Neural progenitor cell (in vitro differentiated cells): ENCODE measurements around the gene UNC5A. TPM values are rescaled to one million over a fixed set of nuclear protein-coding genes. Genes with fewer than 3 reads are reported as not detected.
A peak's percentile ranks its signal among the peaks of the same experiment; 100 is the strongest.

ENCODE experiments used
- DNase-seq: peaks from one replicate; pipeline ENCODE4 v3.0.0-alpha.2; 2016; ENCODE audit warnings: low spot score
- H2AFZ ChIP-seq: fragments of 200-600 bp; sonication (generic); replicated peaks from 2 replicates; pipeline ENCODE4 v1.6.1; 2016; ENCODE audit warnings: antibody characterized with exemption
- H3F3A ChIP-seq: fragments of 200-600 bp; sonication (generic); 2 replicates; pipeline ENCODE4 v1.6.1; 2016; ENCODE audit warnings: antibody characterized with exemption, low read depth
- H3K27ac ChIP-seq: fragments of 200-600 bp; sonication (generic); 2 replicates; pipeline ENCODE4 v1.5.1; 2016; ENCODE audit warnings: mild to moderate bottlenecking
- H3K27me3 ChIP-seq: fragments of 200-600 bp; sonication (generic); 2 replicates; pipeline ENCODE4 v1.6.1; 2016; ENCODE audit warnings: mild to moderate bottlenecking, moderate library complexity
- H3K36me3 ChIP-seq: fragments of 200-600 bp; sonication (generic); 2 replicates; pipeline ENCODE4 v1.5.1; 2016
- H3K4me1 ChIP-seq: fragments of 200-600 bp; sonication (generic); 2 replicates; pipeline ENCODE4 v1.6.1; 2016; ENCODE audit warnings: mixed run types
- H3K4me2 ChIP-seq: fragments of 200-600 bp; sonication (generic); 2 replicates; pipeline ENCODE4 v1.6.1; 2016
- H3K4me3 ChIP-seq: fragments of 200-600 bp; sonication (generic); 2 replicates; pipeline ENCODE4 v1.5.1; 2016
- H3K79me2 ChIP-seq: fragments of 200-600 bp; sonication (generic); 2 replicates; pipeline ENCODE4 v1.6.1; 2016; ENCODE audit warnings: low read depth
- H3K9ac ChIP-seq: fragments of 200-600 bp; sonication (generic); 2 replicates; pipeline ENCODE4 v1.6.1; 2016
- H3K9me3 ChIP-seq: fragments of 200-600 bp; sonication (generic); 2 replicates; pipeline ENCODE4 v1.5.1; 2016; ENCODE audit warnings: low read depth
- H4K20me1 ChIP-seq: fragments of 200-600 bp; sonication (generic); 2 replicates; pipeline ENCODE4 v1.6.1; 2016; ENCODE audit warnings: low read depth
- H3K27ac Mint-ChIP-seq: 3 replicates; pipeline ENCODE4 v1.8.0; 2021; ENCODE audit warnings: mixed read lengths
- H3K27me3 Mint-ChIP-seq: 2 replicates; pipeline ENCODE4 v1.8.0; 2022; ENCODE audit warnings: low read depth, mild to moderate bottlenecking, inconsistent platforms, moderate library complexity, mixed read lengths; ENCODE audit not compliant: insufficient read depth
- H3K36me3 Mint-ChIP-seq: 3 replicates; pipeline ENCODE4 v1.8.0; 2021; ENCODE audit warnings: mixed read lengths
- H3K4me1 Mint-ChIP-seq: 3 replicates; pipeline ENCODE4 v1.8.0; 2021; ENCODE audit warnings: mixed read lengths
- H3K4me3 Mint-ChIP-seq: 3 replicates; pipeline ENCODE4 v1.8.0; 2021; ENCODE audit warnings: mild to moderate bottlenecking, moderate library complexity, mixed read lengths
- H3K9me3 Mint-ChIP-seq: 3 replicates; pipeline ENCODE4 v1.8.0; 2020; ENCODE audit warnings: mixed read lengths
- CTCF ChIP-seq: fragments of 200-600 bp; sonication (generic); IDR thresholded peaks from 2 replicates; pipeline ENCODE4 v1.5.1; 2017; ENCODE audit warnings: antibody characterized with exemption, mild to moderate bottlenecking
- EZH2 ChIP-seq: fragments of 200-600 bp; sonication (generic); IDR thresholded peaks from 2 replicates; pipeline ENCODE4 v1.6.1; 2017; ENCODE audit warnings: antibody characterized with exemption, mild to moderate bottlenecking, moderate library complexity
- EZH2phosphoT487 ChIP-seq: fragments of 200-600 bp; sonication (generic); IDR thresholded peaks from 2 replicates; pipeline ENCODE4 v1.6.1; 2017; ENCODE audit warnings: antibody characterized with exemption
- total RNA-seq: library from RNA; depleted of rRNA; stranded (reverse); fragments of >200 nt; gene quantifications from 2 replicates; pipeline ENCODE4 v1.2.3, GENCODE V29; 2015; ENCODE audit warnings: low replicate concordance

UNC5A gene
- total RNA-seq, 1 donor from 2014 or later, result 1.2 TPM

DNA sequence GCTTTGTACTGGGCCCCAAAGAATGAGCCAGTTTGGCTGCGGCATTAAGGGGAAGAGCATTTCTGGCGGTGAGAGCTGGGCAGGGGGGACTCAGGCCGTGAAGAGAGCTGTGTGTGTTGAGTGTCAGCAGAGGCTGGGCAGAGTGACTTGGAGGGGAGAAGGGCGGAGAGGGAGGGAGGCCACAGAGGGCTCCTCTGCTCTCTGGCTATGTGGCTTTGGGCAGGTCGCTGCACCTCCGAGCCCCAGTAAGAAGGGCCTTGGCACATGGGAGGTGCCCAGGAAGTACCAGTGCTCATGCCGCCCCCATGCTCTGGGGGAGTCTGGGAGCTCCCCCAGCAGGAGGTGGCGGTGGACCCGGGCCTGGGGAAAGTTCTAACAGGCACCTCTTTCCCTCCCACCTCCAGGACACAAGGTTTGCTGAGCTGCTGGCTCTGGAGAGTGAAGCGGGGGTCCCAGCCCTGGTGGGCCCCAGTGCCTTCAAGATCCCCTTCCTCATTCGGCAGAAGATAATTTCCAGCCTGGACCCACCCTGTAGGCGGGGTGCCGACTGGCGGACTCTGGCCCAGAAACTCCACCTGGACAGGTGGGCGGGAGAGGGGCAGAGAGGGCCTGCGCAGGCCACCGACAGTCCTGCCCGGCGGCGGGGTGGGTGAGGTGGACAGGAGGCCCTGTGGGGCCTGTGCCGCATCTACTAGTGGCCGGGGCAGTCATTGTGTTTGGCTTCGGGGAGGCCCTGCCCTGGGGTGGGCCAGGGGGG, 68.7 kb downstream of the UNC5A start:
- no peak for DNase-seq
- no peaks in the 10 kb centered on the region for H3K36me3 Mint-ChIP-seq
- H3K27me3 Mint-ChIP-seq, result peaks cover 39% of the 10 kb centered on the region
- no peak overlapping the region for H3K27ac ChIP-seq
- H3K27me3 ChIP-seq, result no peaks in the 10 kb centered on the region
- peaks cover 40% of the 10 kb centered on the region for H3K4me1 Mint-ChIP-seq
- H2AFZ ChIP-seq, result no peak overlapping the region
- H3K36me3 ChIP-seq, result no peaks in the 10 kb centered on the region
- H3K4me3 ChIP-seq, result no peak overlapping the region
- no peaks in the 10 kb centered on the region for H3K79me2 ChIP-seq
- H3K4me1 ChIP-seq, result peaks cover 6% of the 10 kb centered on the region
- no peaks in the 10 kb centered on the region for H4K20me1 ChIP-seq
- H3K4me2 ChIP-seq, result no peak overlapping the region
- H3K9me3 ChIP-seq, result no peaks in the 10 kb centered on the region
- no peak overlapping the region for H3K9ac ChIP-seq
- H3K4me3 Mint-ChIP-seq, result peak overlapping the region; percentile 64
- H3F3A ChIP-seq, result peaks cover 4% of the 10 kb centered on the region
- no peak overlapping the region for H3K27ac Mint-ChIP-seq
- no peaks in the 10 kb centered on the region for H3K9me3 Mint-ChIP-seq
- TF ChIP-seq EZH2phosphoT487, result no peak
- no peak for TF ChIP-seq CTCF
- no peak for TF ChIP-seq EZH2

GRCh38 chr5:176879663-176880361, 69.5 kb downstream of the UNC5A start:
- no peaks in the 10 kb centered on the region for H3K36me3 ChIP-seq
- TF ChIP-seq EZH2 (no peak), EZH2phosphoT487 (no peak), CTCF (no peak)

GRCh38 chr5:176880366-176881020, 70.1 kb downstream of the UNC5A start:
- H3K4me3 ChIP-seq, result no peak overlapping the region
- H3K36me3 ChIP-seq, result no peaks in the 10 kb centered on the region
- Mint-ChIP-seq H3K4me3 (no peak overlapping the region), H3K36me3 (no peaks in the 10 kb centered on the region), H3K9me3 (no peaks in the 10 kb centered on the region), H3K27ac (no peak overlapping the region), H3K4me1 (peaks cover 42% of the 10 kb centered on the region), H3K27me3 (peaks cover 27% of the 10 kb centered on the region)
- no peak overlapping the region for H3K27ac ChIP-seq
- H3K9me3 ChIP-seq, result no peaks in the 10 kb centered on the region
- peaks cover 16% of the 10 kb centered on the region for H3K4me1 ChIP-seq
- no peak overlapping the region for H3K4me2 ChIP-seq
- no peak for DNase-seq
- H3K79me2 ChIP-seq, result no peaks in the 10 kb centered on the region
- H3K27me3 ChIP-seq, result no peaks in the 10 kb centered on the region
- no peak overlapping the region for H2AFZ ChIP-seq
- no peak overlapping the region for H3K9ac ChIP-seq
- peaks cover 12% of the 10 kb centered on the region for H3F3A ChIP-seq
- no peak for TF ChIP-seq EZH2phosphoT487
- no peak for TF ChIP-seq CTCF
- no peak for TF ChIP-seq EZH2
- no peaks in the 10 kb centered on the region for H4K20me1 ChIP-seq

More at GRCh38 chr5:176879663-176880361, 69.5 kb downstream of the UNC5A start:
- Histone ChIP-seq H3K27me3 (no peaks in the 10 kb centered on the region), H3K4me2 (no peak overlapping the region), H3K9me3 (no peaks in the 10 kb centered on the region), H3K79me2 (no peaks in the 10 kb centered on the region), H3F3A (peaks cover 11% of the 10 kb centered on the region), H2AFZ (no peak overlapping the region), H3K4me1 (peaks cover 13% of the 10 kb centered on the region), H3K4me3 (no peak overlapping the region), H3K27ac (no peak overlapping the region), H3K9ac (no peak overlapping the region), H4K20me1 (no peaks in the 10 kb centered on the region)
- no peak for DNase-seq
- no peaks in the 10 kb centered on the region for H3K9me3 Mint-ChIP-seq
- peaks cover 47% of the 10 kb centered on the region for H3K4me1 Mint-ChIP-seq
- no peak overlapping the region for H3K27ac Mint-ChIP-seq
- no peak overlapping the region for H3K4me3 Mint-ChIP-seq
- no peaks in the 10 kb centered on the region for H3K36me3 Mint-ChIP-seq
- peaks cover 34% of the 10 kb centered on the region for H3K27me3 Mint-ChIP-seq
